ENCODE results near the gene HOXA6.

The HOXA6 gene

GRCh38 chr7:27141137-27141922, 6.2 kb downstream of the HOXA6 start:
- no peak overlapping the region for H3K27ac ChIP-seq
- H3K36me3 ChIP-seq, result peaks cover 50 to 52% (median 51%) of the 10 kb centered on the region in 3 donors
- peaks cover 0 to 19% (median 9%) of the 10 kb centered on the region in 4 donors for H3K4me1 ChIP-seq
- H3K9me3 ChIP-seq, result no peaks in the 10 kb centered on the region
- peak overlapping the region in 1 of 2 donors; percentile 49 for H3K4me3 ChIP-seq
- intact Hi-C loops (cut with DNase I; ENCODE audit: low total_unique reads), result loop anchor here (5.0 kb wide), 1 partner anchor 44 kb away; the partner anchor contains the start of gene HOXA1
- H3K27me3 ChIP-seq, result no peaks in the 10 kb centered on the region
- TF ChIP-seq CTCF (IDR thresholded peaks at IDR 0.05), result no peak
- no peak for DNase-seq

- Histone ChIP-seq H3K4me1 (peaks cover 0 to 21% (median 12%) of the 10 kb centered on the region in 4 donors), H3K36me3 (peaks cover 43 to 46% (median 45%) of the 10 kb centered on the region in 3 donors), H3K27ac (no peak overlapping the region), H3K4me3 (no peak overlapping the region), H3K27me3 (no peaks in the 10 kb centered on the region), H3K9me3 (no peaks in the 10 kb centered on the region)
- no peak for TF ChIP-seq CTCF (IDR thresholded peaks at IDR 0.05)
- DNase-seq, result no peak
- intact Hi-C loops (cut with DNase I; ENCODE audit: low total_unique reads), result loop anchor here (5.0 kb wide), 1 partner anchor 43 kb away; the partner anchor contains the start of gene HOXA1
These were observed 7.3 kb downstream of the HOXA6 start for GRCh38 chr7:27140126-27140857.

- Histone ChIP-seq H3K4me1 (peaks cover 0 to 27% (median 12%) of the 10 kb centered on the region in 4 donors), H3K36me3 (peaks cover 35 to 39% (median 37%) of the 10 kb centered on the region in 3 donors), H3K27ac (peak overlapping the region in 1 of 2 donors; percentile 20), H3K27me3 (no peaks in the 10 kb centered on the region), H3K4me3 (no peak overlapping the region), H3K9me3 (no peaks in the 10 kb centered on the region)
- intact Hi-C loops (cut with DNase I; ENCODE audit: low total_unique reads), result loop anchor here (5.0 kb wide), 1 partner anchor 42 kb away; the partner anchor contains the start of gene HOXA1
- DNase-seq, result peak in 1 of 2 donors; percentile 62
- no peak for TF ChIP-seq CTCF (IDR thresholded peaks at IDR 0.05)
These were observed 8.0 kb downstream of the HOXA6 start for GRCh38 chr7:27139334-27140125.

- peak overlapping the region; percentile 9 to 20 for H3K27ac ChIP-seq
- no peak overlapping the region for H3K4me3 ChIP-seq
- intact Hi-C loops (cut with DNase I; ENCODE audit: low total_unique reads), result no loop called here
- H3K4me1 ChIP-seq, result peaks cover 0 to 32% (median 14%) of the 10 kb centered on the region in 4 donors
- H3K36me3 ChIP-seq, result peaks cover 30 to 33% (median 32%) of the 10 kb centered on the region in 3 donors
- no peaks in the 10 kb centered on the region for H3K9me3 ChIP-seq
- H3K27me3 ChIP-seq, result no peaks in the 10 kb centered on the region
- TF ChIP-seq CTCF (IDR thresholded peaks at IDR 0.05), result no peak
- no peak for DNase-seq
These were observed 8.6 kb downstream of the HOXA6 start for GRCh38 chr7:27138985-27139333.

- peak overlapping the region; percentile 9 to 20 for H3K27ac ChIP-seq
- H3K4me1 ChIP-seq, result peaks cover 0 to 32% (median 15%) of the 10 kb centered on the region in 4 donors
- no peaks in the 10 kb centered on the region for H3K9me3 ChIP-seq
- TF ChIP-seq CTCF (IDR thresholded peaks at IDR 0.05), result no peak
- H3K4me3 ChIP-seq, result no peak overlapping the region
- no peaks in the 10 kb centered on the region for H3K27me3 ChIP-seq
- DNase-seq, result no peak
- peaks cover 25 to 28% (median 28%) of the 10 kb centered on the region in 3 donors for H3K36me3 ChIP-seq
- intact Hi-C loops (cut with DNase I; ENCODE audit: low total_unique reads), result no loop called here
These were observed 9.1 kb downstream of the HOXA6 start for GRCh38 chr7:27138472-27138871.

All from tibial artery (tissue), 4 donors.